GM21825 (cell line): Measurements from ENCODE around the gene RPS15.

Source experiments
- ATAC-seq: cut with Tn5 transposase; IDR thresholded peaks from one replicate; pipeline ENCODE4 v1.9.1; 2021; ENCODE audit warnings: mild to moderate bottlenecking, moderate library complexity; ENCODE audit not compliant: unreplicated experiment

RPS15 gene

DNA sequence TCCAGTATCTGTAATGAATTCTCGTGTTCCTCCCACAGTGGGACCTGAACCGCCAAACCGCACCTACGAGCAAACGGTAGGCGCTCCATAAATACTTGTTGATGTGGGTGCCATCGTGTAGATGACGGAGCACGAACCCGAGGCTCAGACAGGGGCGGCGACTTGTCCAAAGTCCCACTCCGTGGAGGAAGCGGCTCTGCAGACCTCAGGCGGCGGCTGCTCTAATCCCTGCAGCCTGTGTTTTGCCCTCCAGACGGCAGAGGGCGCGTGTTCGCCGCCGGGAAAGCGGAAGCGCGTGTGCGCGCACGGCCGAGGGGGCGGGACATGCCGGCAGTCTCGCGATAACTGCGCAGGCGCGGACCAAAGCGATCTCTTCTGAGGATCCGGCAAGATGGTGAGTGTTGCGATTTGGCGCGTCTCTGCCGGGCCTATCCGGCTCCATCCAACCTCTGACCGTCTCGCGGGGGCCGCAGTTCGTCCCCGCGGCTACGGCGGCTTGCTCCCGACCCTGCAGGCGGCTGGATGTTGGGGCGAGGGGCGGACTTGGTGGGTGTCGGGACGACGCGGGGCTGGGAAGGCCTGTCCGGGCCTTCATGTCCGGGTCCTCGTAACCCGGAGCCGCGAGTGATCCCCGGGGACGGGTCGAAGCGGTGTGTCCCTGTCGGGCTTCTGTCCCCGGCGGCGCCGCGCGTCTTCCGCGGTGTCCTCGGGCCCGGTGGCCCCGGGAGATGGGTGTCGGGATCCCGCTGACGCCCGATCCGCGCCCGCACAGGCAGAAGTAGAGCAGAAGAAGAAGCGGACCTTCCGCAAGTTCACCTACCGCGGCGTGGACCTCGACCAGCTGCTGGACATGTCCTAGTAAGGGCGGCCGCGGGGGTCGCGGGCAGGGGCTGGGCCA, at the start of gene RPS15:
RPS15 (plus strand) TSS at position 362 of the 898 bp plus-strand sequence; CDS start at position 392, 30 bp downstream.
- ATAC-seq, result peak; percentile 84

DNA sequence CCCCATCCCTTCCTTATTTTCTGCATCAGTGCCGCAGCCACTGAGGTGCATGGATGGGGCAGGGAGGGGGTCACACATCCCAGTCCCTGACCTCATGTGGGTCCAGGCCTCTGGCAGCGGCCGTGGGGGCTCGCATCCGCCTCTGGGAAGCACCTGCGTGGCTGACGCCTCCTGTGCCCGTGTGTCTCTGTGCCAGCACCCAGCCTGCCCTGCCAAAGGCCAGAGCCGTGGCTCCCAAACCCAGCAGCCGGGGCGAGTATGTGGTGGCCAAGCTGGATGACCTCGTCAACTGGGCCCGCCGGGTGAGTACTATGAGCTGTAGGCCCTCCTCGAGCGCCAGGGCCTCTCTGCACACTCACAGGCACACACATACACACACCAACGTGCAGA, 49.6 kb upstream of the RPS15 start:
- no peak for ATAC-seq

DNA sequence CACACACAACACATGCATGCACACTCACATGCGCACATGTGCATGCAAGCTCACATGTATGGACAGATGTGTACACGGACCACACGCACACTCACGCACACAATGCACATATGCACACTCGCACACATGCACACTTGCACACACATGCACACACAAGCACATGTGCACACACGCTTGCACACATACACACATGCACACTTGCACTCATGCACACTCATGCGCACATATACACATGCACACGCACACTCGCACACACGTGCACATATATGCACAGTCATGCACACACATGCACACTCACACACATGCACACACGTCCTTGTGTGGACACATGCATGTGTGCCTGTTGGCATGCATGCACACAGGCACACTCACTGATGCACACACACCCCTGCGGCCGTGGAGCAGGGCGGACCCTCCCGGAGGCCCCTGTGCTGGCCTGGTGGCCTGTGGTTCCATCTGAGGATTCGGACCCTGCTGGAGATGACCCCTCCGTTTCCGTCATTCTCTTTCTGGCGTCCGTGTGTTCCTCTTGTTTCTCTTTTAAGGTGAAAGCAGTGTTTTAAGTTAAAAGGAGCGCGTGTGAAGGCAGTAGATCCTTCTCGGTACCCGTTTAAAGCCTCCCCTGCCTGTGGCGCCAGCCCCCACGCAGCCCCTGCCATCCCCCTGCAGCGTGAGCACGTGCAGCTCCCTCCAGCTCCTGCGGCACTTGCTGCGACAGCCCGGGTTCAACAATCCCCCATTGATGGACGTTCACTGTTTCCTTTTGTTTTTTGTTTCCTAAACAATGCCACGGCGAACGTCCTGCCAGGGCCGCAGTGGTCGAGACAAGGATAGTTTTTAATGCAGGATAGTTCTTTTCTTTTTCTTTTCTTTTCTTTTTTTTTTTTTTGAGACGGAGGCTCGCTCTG, 48.9 kb upstream of the RPS15 start:
- no peak for ATAC-seq

DNA sequence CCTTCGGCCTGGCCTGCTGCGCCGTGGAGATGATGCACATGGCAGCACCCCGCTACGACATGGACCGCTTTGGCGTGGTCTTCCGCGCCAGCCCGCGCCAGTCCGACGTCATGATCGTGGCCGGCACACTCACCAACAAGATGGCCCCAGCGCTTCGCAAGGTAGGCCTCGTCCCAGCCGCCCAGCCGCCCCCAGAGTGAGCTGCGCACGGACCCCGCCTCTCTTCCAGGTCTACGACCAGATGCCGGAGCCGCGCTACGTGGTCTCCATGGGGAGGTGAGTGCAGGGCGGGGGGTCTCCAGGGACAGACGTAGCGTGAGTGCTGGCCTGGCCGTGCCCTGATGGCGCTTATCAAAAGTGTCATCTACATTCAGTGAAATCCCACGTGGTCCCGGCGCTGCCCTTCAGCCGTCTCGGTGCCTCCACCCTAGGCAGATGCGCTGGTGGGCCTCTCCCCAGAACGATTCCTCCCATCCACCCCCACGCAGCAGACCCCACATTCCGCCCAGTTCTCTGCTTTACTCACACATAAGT, 47.2 kb upstream of the RPS15 start:
- ATAC-seq, result no peak

DNA sequence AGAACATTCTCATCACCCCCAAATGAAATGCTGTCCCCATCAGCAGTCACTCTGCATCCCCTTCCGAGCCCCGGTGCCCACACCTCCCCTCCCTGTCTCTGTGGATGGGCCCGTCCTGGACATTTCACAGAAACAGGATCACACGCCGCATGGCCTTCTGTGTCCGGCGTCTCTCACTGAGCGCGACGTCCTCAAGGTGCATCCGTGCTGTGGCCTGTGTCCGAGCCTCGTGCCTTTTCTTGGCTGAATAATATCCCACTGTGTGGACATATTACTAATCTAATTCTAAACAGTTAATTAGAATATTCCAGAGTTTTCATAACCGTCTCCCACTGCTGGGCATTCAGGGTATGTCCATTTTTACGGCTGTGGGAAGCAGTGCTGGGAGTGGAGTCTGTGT, 45.8 kb upstream of the RPS15 start:
- no peak for ATAC-seq

DNA sequence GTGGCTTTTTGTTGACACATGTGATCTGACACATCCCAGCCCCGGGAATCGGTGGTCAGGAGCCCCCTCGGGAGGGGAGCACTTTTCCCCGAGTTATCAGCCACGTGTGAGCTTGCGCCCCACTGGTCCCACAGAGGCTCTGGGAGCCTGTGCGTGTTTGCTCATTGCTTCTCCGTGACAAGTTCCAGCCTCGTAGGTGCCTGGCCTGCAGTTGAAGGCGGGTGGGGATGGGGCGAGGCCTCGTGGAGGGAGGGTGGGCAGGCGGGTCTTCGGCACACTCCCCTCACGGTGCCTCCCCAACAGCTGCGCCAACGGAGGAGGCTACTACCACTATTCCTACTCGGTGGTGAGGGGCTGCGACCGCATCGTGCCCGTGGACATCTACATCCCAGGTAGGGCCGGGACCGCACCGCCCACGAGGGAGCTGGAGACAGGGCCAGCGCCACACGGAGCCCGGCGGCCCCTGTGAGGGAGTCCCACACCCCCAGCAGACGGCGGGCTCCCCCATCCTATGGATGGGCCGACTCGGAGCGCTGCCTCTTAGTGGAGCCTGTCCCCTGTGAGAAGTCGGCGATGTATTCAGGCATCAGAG, 45.2 kb upstream of the RPS15 start:
- ATAC-seq, result no peak

DNA sequence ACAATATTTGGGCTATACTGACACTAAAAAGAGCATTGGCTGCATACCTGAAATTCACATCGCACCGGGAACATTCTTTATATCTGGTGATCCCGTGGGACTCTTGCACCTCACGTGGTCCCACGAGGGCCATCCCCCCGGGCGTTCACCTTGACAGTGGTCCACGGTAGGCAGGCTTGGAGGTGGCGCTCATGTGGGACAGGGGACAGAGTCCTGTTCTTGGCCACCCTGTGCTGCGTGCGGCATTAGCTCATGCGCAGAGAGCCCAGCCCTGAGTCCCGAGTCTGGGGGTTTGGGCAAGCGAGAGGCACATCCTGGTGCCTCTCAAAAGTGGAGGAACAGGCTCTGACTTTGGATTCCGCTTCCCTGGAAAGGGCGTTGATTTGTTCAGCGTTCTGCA, 44.4 kb upstream of the RPS15 start:
- no peak for ATAC-seq

DNA sequence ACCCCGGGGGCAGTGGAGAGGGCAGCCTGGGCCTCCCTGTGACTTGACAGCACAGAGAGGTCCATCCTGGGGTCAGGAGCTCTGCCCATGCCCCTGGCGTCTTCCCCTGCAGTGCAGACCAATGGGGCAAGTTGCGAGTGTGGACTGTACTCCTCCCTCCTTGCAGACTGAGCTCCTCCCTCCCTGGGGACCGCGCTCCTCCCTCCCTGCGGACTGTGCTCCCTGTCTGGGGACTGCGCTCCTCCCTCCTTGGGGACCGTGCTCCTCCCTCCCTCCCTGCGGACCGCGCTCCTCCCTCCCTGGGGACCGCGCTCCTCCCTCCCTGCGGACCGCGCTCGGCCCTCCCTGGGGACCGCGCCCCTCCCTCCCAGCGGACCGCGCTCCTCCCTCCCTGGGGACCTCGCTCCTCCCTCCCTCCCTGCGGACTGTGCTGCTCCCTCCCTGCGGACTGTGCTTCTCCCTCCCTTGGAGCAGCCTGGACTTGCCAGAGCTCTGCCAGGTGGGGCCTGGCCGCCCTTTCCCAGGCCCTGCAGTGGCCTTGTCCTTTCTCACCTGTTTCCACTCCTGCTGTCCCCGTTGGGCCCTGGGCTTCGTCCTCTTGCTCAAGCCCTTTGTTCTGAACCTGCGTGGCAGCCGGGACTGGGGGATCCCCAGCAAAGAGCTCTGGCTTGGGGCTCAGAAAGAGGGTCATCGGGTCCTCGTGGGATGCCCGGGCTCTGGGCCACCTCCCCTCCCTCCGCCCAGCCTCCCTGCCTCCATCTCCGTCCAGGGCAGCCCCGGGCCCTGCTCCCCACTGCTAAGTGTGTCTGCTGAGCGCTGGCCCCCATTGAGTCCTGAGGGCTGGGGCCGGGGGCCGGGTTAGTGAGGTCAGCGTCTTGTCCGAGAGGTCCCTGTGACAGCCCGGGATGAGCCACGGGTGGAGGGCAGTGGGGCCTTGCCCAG, 43.7 kb upstream of the RPS15 start:
- ATAC-seq, result no peak

DNA sequence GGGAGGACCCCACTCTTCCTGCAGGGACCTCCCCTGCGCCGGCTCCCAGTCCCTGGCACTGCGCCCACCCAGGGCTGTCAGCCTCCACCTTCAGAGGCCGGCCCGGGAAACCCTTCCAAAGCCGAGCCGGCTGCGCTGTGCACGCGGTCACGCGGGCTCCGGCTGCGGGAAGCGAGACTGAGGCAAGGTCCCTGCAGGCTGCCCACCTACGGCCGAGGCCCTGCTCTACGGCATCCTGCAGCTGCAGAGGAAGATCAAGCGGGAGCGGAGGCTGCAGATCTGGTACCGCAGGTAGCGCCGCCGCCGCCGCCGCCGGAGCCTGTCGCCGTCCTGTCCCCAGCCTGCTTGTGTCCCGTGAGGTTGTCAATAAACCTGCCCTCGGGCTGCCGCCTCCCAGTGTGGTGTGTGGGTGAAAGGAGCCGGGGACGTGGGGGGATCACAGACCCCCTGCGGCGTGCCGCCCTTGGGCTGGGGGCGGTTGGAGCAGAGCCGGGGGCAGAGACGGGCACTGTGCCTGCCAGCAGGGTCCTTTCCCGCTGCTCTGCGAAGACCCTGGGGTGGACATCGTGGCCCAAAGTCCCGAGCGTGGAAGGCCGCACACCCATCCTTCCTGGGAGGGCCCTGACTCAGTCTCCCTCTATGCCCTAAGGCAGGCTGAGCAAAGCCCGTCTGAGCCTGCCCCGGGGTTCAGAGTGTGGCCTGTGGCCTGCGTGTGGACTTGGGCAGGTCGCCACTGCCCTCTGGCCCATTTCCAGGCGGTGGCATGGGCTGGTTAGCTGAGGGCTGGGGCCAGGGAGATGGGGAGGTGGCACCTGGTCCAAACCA, 42.8 kb upstream of the RPS15 start:
- ATAC-seq, result no peak

DNA sequence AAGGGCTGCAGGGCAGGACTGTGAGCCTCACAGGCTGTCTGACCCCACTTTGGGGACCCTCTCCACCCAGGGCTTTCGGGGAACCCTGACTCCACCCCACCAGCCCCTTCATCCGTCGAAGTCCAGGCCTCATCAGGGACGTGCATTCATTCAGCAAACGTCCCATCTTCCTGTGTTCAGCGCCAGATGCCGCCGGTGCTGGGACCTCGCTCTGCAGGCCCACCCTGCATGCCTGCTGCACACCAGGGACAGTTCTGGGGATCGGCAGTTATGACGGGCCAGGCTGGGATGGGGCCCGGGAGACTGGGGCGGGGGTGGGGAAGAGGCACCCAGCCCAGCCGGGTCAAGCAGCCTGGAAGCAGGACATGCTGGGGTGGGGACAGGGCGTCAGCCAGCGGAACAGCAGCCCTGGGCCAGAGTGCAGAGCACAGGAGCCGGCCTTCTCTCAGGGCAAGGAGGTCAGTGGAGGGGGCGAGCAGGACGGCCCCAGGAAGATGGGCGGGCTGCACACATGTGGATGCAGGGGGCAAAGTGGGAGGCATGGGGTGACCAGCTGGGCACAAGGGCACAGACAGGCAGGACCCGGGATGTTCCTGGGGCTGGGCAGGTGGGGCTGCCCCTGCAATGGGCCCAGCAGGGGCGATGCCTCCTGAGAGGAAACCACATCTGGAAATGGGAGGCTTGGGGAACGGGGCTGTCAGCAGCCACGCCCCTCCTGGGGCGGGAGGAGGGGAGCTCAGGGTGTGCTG, 42.0 kb upstream of the RPS15 start:
- ATAC-seq, result no peak

DNA sequence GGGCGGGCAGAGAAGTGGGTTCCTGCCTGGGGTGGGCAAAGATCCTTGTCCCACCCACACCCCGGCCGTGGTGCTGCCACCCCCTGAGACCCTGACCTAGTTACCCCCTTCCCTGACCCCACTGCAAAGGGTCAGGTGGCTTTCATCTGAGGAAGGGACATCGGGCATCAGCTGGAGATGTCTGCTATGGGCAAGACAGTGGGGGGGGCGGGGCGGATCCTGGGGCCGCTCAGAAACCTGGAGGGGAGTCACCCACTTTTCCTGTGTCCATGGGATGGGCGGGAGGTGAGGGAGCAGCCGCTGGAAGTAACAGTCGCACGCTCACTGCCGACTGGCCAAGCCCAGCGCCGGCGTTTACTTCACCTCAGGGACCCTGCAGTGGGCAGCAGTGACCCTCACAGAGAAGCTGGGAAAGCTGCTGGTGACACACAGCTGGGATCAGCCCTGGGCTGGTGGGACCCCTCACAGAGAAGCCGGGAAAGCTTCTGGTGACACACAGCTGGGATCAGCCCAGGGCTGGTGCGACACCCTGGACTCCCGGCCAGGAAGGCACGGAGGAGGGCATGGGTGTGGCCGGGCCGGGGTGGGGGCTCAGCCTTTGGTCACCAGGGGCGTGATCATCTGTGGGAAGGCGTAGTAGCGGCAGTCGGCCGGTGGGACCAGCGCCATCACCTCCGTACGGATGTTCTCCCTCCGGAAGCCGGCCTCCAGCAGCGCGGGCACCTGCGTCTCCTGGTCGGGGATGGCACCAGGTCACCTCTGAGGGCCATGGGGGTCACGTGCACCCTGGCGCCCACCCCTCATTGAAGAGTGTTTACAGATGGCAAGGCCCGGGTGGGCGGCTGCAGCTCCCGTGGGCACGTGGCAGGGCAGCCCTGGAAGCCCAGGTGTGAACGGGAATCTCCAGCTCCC, 41.2 kb upstream of the RPS15 start:
- ATAC-seq, result no peak

DNA sequence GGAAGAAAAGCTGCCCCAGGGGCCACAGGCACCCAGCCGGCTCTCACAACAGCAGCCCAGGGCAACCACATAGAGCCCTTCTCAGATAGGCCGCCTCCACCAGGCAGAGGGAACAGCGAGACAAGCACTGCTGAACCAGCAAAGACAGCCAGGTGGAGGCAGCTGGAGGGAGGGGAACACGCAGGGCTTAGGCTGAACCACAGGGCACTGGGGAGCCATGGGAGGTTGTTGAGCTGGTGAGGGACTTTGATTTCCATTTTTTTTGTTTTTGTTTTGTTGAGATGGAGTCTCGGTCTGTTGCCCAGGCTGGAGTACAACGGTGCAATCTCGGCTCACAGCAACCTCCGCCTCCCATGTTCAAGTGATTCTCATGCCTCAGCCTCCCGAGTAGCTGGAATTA, 40.4 kb upstream of the RPS15 start:
- ATAC-seq, result no peak

DNA sequence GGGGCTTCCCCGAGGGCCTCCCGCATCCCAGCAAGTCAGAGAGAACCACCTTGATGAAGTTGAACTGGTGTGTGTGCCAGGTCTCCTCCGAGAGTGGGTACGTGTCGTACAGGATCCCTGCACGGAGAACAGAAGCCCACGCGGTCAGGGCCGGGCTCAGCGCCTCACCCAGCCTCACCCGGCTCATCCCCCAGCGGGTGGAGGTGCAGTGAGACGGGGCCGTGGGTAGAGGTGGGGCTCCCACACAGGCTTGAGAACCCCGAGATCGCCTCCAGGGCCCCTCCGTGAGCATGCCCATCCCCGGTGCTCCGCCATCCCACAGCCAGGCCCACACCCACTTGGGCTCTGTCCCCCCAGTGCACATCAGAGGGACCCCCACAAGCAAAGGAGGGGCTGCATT, 39.1 kb upstream of the RPS15 start:
- no peak for ATAC-seq

DNA sequence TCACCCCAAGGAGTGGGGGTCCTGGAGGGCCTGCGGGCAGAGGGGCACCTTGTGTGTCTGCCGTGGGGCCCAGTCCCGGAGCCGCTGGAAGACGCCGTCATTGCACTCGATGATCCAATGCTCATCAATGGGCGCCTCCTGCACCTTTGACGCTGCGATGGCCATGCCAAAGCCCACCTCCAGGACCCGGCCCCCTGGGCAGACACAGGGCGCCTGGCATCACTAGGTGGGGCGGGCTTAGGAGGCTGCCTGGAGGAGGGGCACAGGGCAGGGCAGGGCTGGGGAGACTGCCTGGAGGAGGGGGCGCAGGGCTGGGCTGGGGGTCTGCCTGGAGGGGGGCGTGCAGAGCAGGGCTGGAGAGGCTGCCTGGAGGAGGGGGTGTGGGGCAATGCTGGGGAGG, 38.5 kb upstream of the RPS15 start:
- no peak for ATAC-seq

DNA sequence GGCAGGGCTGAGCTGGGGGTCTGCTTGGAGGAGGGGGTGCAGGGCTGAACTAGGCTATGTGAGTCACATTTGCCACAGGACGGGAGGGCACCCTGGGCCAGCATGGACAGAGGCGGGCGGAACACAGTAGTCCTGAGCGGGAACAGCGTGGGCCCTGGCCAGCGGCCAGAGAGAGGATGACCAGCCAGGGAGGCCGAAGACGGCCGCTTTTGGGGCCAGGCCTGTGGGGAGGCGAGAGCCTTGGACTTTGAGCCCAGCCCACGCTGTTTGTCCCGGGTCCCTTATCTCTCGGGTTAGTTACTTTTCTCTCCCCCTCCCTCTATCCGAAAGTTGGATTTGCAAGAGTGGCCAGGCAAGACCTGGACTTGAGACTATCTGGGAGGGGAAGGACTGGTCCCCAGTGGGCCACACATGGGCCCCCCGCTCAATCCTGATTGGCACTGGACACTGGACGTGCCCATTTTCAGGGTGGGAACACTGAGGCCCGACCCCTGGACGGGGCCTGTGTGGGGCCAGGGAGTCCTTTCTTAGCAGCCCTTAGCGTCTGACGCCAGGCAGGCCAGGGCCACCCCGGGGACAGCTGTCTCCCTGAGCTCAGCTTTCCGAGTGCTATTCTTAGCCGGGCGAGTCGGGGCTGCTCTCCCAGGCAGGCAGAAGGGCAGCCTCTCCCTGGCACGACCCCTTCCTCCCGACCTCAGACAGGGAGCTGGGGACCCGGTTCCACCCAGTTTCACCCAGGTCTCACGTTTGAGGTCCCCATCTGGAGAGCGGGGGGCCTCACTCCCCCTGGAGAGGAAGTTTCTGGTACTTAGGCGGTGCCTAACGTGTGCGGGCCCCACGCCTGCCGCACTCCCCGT, 37.7 kb upstream of the RPS15 start:
- ATAC-seq, result no peak

DNA sequence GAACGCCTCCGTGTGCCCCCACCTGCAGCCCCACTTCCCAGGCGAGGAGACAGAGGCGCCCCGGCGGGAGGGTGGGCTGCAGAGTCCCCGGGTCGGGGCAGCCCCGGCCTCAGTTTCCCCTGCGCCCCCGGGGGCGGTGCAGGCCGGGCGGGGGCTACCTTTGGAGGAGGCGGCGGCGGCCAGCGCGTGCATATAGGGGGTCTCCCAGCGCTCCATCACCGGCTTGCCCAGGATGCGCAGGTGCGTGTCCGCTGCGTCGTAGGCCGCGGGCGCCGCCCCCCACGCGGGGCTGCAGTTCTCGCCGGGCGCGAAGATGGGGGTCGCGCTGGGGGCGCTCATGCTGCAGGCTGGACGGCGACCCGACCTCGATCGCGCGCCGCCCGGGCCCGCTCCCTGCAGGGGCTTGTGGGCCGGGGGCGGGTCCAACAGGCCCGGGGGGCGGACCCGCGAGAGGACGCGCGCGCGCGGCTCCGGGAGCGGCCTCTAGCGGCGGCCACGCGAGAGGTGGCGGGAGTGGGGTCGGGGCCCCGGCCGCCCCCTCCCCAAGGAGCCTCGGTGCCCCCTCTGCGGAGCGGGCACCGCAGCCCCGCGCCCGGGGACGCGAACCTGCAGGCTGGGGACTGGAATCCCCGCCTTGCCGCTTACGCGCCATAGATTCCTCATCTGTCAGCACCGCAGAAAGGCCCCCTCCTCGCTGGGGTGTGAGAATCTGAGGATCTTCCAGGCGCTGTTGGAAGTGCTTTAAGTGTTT, 36.9 kb upstream of the RPS15 start, which contains the start of gene GAMT:
GAMT (minus strand) TSS at position 405 of the 751 bp plus-strand sequence; CDS start at position 339, 66 bp downstream.
- ATAC-seq, result no peak
